GM12873 (cell line): ENCODE measurements around the gene NUBPL.

Experiments used
- TF ChIP-seq, protein P1 (sequence below): IDR thresholded peaks from 2 replicates; pipeline ENCODE4 v1.5.1; 2012; ENCODE audit warnings: low read depth, mild to moderate bottlenecking, moderate library complexity, low read length, control low read depth; ENCODE audit not compliant: insufficient read depth; ENCODE audit errors: missing control alignments

The NUBPL gene

DNA sequence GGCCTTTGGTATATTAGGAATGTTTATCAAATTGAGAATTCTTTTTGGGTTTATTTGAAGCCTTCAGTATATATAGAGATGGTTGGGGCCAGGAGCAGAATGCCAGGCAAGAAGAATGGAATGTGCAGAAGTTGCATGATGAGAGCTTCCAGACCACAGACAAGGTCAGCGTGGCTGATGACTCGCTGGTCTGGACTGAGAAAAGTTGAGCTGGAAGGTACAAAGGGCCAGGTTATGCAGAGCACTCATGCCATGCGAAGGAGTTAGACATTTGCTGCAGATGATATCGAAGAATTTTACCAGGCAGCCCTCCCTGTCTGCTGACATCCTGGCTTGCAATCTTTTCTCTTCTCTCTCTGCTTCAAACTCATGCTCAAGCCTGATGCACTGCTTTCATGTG, 319.7 kb downstream of the NUBPL start:
- TF ChIP-seq, protein P1, sequence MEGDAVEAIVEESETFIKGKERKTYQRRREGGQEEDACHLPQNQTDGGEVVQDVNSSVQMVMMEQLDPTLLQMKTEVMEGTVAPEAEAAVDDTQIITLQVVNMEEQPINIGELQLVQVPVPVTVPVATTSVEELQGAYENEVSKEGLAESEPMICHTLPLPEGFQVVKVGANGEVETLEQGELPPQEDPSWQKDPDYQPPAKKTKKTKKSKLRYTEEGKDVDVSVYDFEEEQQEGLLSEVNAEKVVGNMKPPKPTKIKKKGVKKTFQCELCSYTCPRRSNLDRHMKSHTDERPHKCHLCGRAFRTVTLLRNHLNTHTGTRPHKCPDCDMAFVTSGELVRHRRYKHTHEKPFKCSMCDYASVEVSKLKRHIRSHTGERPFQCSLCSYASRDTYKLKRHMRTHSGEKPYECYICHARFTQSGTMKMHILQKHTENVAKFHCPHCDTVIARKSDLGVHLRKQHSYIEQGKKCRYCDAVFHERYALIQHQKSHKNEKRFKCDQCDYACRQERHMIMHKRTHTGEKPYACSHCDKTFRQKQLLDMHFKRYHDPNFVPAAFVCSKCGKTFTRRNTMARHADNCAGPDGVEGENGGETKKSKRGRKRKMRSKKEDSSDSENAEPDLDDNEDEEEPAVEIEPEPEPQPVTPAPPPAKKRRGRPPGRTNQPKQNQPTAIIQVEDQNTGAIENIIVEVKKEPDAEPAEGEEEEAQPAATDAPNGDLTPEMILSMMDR = no peak

DNA sequence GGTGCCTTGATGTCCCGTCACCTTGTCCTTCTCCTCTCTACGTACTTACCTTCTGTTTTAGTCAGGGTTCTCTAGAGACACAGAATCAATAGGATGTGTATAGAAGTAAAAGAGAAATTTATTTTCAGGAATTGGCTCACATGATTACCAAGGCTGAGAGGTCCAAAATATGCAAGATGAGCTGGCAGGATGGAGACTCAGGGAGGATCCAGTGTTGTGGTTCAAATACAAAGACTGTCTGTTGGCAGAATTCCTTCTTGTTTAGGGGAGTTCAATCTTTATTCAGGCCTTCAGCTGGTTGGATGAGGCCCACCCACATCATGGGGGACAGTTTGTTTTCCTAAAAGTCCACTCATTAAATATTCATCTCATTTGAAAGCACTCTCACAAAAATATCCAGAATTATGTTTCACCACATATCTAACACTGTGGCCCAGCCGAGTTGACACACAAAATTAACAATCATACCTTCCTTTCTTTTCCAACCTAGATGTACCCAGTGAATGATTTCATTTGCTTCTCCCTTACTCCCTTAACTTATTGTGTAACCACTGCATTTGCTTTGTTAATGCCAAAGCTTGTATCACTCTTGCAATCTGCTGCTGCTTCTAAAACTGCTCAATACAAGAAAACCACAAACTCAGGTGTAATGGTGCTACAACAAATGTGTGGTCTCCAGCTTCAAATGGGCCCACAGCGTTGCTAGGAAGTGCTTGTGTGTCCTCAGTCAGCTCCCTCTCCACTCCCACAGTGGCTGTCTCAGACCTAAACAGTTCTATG, 320.5 kb downstream of the NUBPL start:
- TF ChIP-seq, protein P1 = no peak

DNA sequence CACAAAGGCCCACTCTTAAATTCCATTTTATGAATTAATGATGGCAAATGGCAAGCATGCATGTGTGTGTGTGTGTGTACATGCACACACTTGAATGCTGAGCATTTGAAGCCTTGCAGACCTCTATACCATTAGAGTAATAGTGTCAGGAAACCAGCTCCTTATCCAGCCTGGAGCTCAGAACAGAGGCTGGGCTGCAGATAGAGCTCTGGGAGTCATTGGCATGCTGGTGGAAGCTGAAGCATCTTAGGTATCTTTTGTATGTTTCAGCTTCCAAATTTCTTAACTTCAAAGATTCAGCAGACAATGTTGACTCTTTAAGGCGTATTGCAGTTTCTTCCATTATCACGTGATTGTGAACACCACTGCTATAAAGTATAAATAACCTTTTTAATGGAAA, 323.0 kb downstream of the NUBPL start:
- TF ChIP-seq, protein P1 = no peak

DNA sequence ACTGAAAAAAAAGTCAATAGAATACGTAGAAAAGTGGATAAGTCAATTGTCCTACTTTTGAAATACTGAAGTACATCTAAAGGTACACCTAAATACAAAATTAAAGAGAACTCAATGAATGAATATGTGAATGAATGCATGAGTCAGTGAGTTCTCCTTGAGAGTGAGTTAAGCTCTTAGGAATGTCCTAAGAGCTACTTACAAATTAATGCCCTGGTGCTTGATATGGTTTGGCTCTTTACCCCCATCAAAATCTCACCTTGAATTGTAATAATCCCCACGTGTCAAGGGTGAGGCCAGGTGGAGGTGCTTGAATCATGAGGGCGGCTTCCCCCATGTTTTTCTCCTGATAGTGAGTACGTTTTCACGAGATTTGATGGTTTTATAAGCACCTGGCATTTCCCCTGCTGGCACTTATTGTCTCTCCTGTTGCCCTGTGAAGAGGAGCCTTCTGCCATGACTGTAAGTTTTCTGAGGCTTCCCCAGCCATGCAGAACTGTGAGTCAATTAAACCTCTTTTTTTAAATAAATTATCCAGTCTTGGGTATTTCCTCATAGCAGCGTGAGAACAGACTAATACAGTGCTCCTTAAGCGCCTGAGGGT, 323.7 kb downstream of the NUBPL start:
- TF ChIP-seq, protein P1 = no peak

DNA sequence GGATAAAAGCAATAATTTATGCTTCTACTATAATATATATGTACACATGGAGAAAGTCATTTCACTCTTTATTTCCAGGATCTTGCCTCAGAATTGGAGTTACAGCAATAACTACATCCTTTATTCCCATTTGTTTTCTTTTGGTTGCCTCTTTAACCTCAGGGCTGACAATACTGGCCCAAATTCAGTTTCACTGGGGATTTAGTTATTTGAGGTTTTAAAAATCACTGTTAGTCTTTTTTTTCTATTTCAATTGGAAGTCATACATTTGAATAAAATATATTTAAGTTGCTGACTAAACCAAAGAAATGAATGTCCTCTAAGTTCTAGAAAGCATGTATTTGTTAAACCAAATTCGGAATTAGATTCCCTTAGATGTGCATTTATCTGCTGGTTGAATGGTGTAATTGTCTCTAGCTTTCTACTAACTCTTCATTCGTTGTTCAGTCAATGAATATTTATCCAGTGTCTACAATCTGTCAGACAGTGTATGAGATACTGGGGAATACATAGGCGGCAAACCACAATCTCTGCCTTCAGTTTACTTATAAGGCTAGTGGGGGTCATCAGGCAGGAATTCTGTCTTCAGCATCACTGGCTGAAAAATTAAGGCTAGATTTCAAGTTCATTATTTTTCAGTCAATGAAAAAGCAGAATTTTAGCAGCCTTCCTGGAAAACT, 325.1 kb downstream of the NUBPL start:
- TF ChIP-seq, protein P1 = no peak

DNA sequence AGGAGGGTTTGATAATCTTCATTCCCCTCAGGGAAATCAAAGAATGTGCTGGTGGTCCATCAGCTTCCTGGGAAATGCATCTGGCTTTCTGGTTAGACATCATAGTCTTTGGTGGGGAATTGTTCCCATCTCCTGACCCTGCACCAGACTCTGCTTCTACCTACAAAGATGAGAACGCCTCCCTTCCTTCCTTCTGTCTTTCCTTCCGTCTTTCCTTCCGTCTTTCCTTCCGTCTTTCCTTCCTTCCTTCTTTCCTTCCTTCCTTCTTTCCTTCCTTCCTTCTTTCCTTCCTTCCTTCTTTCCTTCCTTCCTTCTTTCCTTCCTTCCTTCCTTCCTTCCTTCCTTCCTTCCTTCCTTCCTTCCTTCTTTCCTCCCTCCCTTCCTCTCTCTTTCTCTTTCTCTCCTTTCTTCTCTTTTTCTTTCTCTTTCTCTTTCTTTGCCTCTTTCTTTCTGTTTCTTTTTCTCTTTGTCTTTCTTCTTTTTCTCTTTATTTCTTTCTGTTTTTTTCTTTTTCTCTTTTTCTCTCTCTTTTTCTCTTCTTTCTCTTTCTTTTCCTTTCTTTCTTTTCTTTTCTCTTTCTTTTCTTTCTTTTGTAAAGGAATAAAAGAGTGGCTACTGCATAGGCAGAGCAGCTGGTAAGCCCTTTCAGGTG, 326.9 kb downstream of the NUBPL start:
- TF ChIP-seq, protein P1 = no peak

DNA sequence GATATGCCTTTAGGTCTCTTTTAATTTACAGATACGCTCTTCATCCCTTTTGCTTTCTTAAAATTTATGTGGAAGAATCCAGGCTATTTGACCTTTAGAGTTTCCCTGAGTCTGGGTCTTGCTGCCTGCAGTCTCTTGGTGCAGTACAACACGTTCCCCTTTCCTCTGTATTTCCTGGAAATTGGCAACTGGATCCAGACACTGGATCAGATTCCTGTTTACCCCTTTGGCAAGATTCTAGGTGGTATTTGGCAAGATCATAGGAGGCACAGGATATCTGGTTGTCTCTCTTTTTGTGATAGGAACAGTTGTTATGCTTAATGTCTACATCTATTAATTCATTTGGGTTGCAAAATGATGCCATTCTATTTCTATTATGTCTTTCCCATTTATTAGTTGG, 328.1 kb downstream of the NUBPL start:
- TF ChIP-seq, protein P1 = no peak
